Esophagus (tissue), 2 donors: ENCODE measurements around the gene TM9SF1. TPM values are rescaled to one million over a fixed set of nuclear protein-coding genes. Genes with fewer than 3 reads are reported as not detected.
A peak's percentile ranks its signal among the peaks of the same experiment; 100 is the strongest.

Source experiments
- H3K27ac ChIP-seq, 2 donors: one replicate each; pipeline ENCODE4 v1.5.1; 2013; ENCODE audit warnings: low read depth in 2 of 2, mild to moderate bottlenecking in 2 of 2, inconsistent platforms in 1 of 2, low read length in 1 of 2, moderate library complexity in 1 of 2
- H3K27me3 ChIP-seq, 2 donors: one replicate each; pipeline ENCODE4 v1.6.1; 2013; ENCODE audit warnings: low read length in 2 of 2, control low read depth in 1 of 2, mild to moderate bottlenecking in 1 of 2; ENCODE audit not compliant: insufficient read depth in 2 of 2, control insufficient read depth in 1 of 2
- H3K36me3 ChIP-seq, 2 donors: one replicate each; pipeline ENCODE4 v1.6.1; 2013; ENCODE audit warnings: low read length in 1 of 2; ENCODE audit not compliant: control insufficient read depth in 2 of 2, insufficient read depth in 2 of 2
- H3K4me1 ChIP-seq, 2 donors: one replicate each; pipeline ENCODE4 v1.6.1; 2013; ENCODE audit warnings: low read length in 1 of 2; ENCODE audit not compliant: control insufficient read depth in 2 of 2, insufficient read depth in 2 of 2
- H3K4me3 ChIP-seq, 2 donors: one replicate each; pipeline ENCODE4 v1.5.1; 2013; ENCODE audit warnings: low read length in 2 of 2, mild to moderate bottlenecking in 2 of 2, low read depth in 1 of 2, moderate library complexity in 1 of 2
- H3K9me3 ChIP-seq, 2 donors: one replicate each; pipeline ENCODE4 v1.6.1; 2013; ENCODE audit warnings: mild to moderate bottlenecking in 2 of 2, low read depth in 1 of 2, low read length in 1 of 2, moderate library complexity in 1 of 2; ENCODE audit not compliant: control insufficient read depth in 2 of 2, insufficient read depth in 1 of 2
- WGBS, 2 donors: extraction: QIAGEN DNeasy Blood & Tissue Kit; methylation state at CpG; one replicate each; pipeline ENCODE4 v1.1.7; 2013; 5-methylcytosine and 5-hydroxymethylcytosine counted together
- polyA plus RNA-seq, 2 donors: library from polyadenylated mRNA; stranded (reverse); fragments of 200-250 nt; gene quantifications; one replicate each; pipeline ENCODE4 v1.2.3, GENCODE V29; 2013
- donor health status: healthy with polysubstance abuse.
- donor health status: Bipolar disorder and iron deficiency.

TM9SF1 gene, protein sequence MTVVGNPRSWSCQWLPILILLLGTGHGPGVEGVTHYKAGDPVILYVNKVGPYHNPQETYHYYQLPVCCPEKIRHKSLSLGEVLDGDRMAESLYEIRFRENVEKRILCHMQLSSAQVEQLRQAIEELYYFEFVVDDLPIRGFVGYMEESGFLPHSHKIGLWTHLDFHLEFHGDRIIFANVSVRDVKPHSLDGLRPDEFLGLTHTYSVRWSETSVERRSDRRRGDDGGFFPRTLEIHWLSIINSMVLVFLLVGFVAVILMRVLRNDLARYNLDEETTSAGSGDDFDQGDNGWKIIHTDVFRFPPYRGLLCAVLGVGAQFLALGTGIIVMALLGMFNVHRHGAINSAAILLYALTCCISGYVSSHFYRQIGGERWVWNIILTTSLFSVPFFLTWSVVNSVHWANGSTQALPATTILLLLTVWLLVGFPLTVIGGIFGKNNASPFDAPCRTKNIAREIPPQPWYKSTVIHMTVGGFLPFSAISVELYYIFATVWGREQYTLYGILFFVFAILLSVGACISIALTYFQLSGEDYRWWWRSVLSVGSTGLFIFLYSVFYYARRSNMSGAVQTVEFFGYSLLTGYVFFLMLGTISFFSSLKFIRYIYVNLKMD
- polyA plus RNA-seq: 10 to 100 TPM; 10.0 to 25.8 TPM

GRCh38 chr14:24195186-24196070, at the start of gene TM9SF1:
TM9SF1 (minus strand) TSS chr14:24195441; CDS start chr14:24195019, 422 bp downstream.
- peaks cover 0 to 16% of the 10 kb centered on the region in 2 donors for H3K36me3 ChIP-seq
- H3K27me3 ChIP-seq: no peaks in the 10 kb centered on the region
- no peaks in the 10 kb centered on the region for H3K9me3 ChIP-seq
- H3K27ac ChIP-seq: peak within 1 kb of the TSS; percentile 93 to 94
- H3K4me1 ChIP-seq: peaks cover 0 to 3% of the 10 kb centered on the region in 2 donors
- H3K4me3 ChIP-seq: peak within 1 kb of the TSS; percentile 71 to 81
- WGBS, 2 donors: 0 to 1% methylated on average over 88 to 89 of the region's 89 CpGs

DNA sequence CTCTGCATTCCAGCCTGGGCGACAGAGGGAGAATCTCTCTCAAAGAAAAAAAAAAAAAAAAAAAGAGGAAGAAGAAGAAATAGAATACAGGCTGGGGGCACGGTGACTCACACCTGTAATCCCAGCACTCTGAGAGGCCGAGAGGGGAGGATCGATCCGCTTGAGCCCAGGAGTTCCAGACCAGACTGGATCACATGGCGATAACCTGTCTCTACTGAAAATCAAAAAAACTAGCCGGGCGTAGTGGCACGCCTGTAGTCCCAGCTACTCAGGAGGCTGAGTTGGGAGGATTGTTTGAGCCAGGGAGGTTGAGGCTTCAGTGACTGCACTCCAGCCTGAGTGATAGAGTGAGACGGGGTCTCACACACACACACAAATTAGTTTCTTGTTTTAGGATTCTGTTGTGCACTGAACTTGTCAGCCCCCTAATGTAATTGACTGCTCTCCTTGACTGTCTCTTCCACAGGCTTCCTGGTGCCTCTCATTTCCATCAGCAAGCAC, 48.1 kb upstream of the TM9SF1 start:
- no peaks in the 10 kb centered on the region for H3K9me3 ChIP-seq
- 41 to 50% methylated on average over 10 of the region's 10 CpGs for WGBS, 2 donors
- peak overlapping the region; percentile 69 to 76 for H3K4me3 ChIP-seq
- peaks cover 11 to 18% of the 10 kb centered on the region in 2 donors for H3K36me3 ChIP-seq
- H3K4me1 ChIP-seq: peaks cover 2 to 12% of the 10 kb centered on the region in 2 donors
- H3K27ac ChIP-seq: peak overlapping the region; percentile 99 to 100
- H3K27me3 ChIP-seq: no peaks in the 10 kb centered on the region

GRCh38 chr14:24241829-24242443, 46.7 kb upstream of the TM9SF1 start:
- Histone ChIP-seq H3K9me3 (no peaks in the 10 kb centered on the region), H3K36me3 (peaks cover 19 to 29% of the 10 kb centered on the region in 2 donors), H3K27ac (peak overlapping the region; percentile 99 to 100), H3K27me3 (no peaks in the 10 kb centered on the region), H3K4me1 (peaks cover 2 to 12% of the 10 kb centered on the region in 2 donors), H3K4me3 (peak overlapping the region; percentile 69 to 76)
- 1 to 2% methylated on average over 39 of the region's 39 CpGs for WGBS, 2 donors

GRCh38 chr14:24240110-24240918, 45.1 kb upstream of the TM9SF1 start:
- Histone ChIP-seq H3K36me3 (peaks cover 25 to 40% of the 10 kb centered on the region in 2 donors), H3K4me3 (no peak overlapping the region), H3K9me3 (no peaks in the 10 kb centered on the region), H3K4me1 (peaks cover 2 to 13% of the 10 kb centered on the region in 2 donors), H3K27me3 (no peaks in the 10 kb centered on the region), H3K27ac (peak overlapping the region; percentile 20 to 76)
- 86 to 92% methylated on average over 9 of the region's 9 CpGs for WGBS, 2 donors

- Histone ChIP-seq H3K4me3 (no peak overlapping the region), H3K9me3 (no peaks in the 10 kb centered on the region), H3K36me3 (peaks cover 25 to 40% of the 10 kb centered on the region in 2 donors), H3K27me3 (no peaks in the 10 kb centered on the region), H3K27ac (peak overlapping the region in 1 of 2 donors; percentile 68), H3K4me1 (peaks cover 2 to 13% of the 10 kb centered on the region in 2 donors)
- 88 to 95% methylated on average over 5 of the region's 5 CpGs for WGBS, 2 donors
Observed at GRCh38 chr14:24238527-24239037, 43.3 kb upstream of the TM9SF1 start.

GRCh38 chr14:24238123-24238522, 42.9 kb upstream of the TM9SF1 start:
- 74 to 78% methylated on average over 5 of the region's 5 CpGs for WGBS, 2 donors
- Histone ChIP-seq H3K36me3 (peaks cover 25 to 40% of the 10 kb centered on the region in 2 donors), H3K4me3 (no peak overlapping the region), H3K4me1 (peaks cover 2 to 13% of the 10 kb centered on the region in 2 donors), H3K27me3 (no peaks in the 10 kb centered on the region), H3K27ac (peak overlapping the region in 1 of 2 donors; percentile 68), H3K9me3 (no peaks in the 10 kb centered on the region)

DNA sequence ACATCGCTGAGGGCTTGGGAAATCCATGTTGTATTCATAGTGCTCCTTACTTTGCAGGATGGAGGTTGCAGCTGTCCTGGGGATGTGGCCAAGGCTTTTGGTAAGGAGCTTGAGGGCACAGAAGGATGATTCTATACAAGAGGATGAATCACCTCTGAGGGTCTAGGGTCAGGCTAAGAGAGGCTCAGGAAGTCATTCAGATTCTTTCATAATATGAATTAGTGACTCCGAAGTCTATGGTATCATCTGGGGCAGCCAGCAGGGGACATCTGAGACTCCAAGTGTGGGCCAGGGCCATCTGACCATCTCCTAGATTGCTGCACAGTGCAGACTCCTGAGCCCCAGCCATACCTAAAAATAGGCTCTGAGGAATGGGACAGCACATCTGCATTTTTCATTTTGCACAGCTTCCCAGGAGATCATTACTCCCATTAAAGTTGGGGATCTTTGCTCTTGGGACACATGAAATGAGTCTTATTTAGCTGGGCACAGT, 42.3 kb upstream of the TM9SF1 start:
- H3K4me3 ChIP-seq: no peak overlapping the region
- H3K27me3 ChIP-seq: no peaks in the 10 kb centered on the region
- H3K36me3 ChIP-seq: peaks cover 25 to 40% of the 10 kb centered on the region in 2 donors
- H3K4me1 ChIP-seq: peaks cover 2 to 13% of the 10 kb centered on the region in 2 donors
- H3K27ac ChIP-seq: peak overlapping the region in 1 of 2 donors; percentile 68
- 89 to 90% methylated on average over 2 of the region's 2 CpGs for WGBS, 2 donors
- no peaks in the 10 kb centered on the region for H3K9me3 ChIP-seq
